Endothelial cell of umbilical vein (primary cell): Measurements from ENCODE around the gene RAB3C. TPM values are rescaled to one million over a fixed set of nuclear protein-coding genes. Genes with fewer than 3 reads are reported as not detected.

Experiments
- BruUV-seq: library from RNA; stranded (reverse); fragments of 400-500 nt; replicated peaks from 2 replicates; lab custom pipeline; 2021; lab: Mats Ljungman, UMichigan
- CTCF ChIA-PET: fragments of 300-600, 350-600 bp; sonication (Branson Sonifier 250); formaldehyde crosslinking; loops from one replicate; lab custom pipeline; 2021; ENCODE audit warnings: antibody characterized with exemption, inconsistent platforms; lab: Charles Lee
- POLR2A ChIA-PET: fragments of 300-600, 350-600 bp; sonication (Branson Sonifier 250); formaldehyde crosslinking; loops from one replicate; lab custom pipeline; 2021; ENCODE audit warnings: antibody characterized with exemption, inconsistent platforms; lab: Charles Lee
- DNase-seq: peaks from one replicate; pipeline ENCODE4 v3.0.0-alpha.2; 2011; ENCODE audit warnings: low read depth, low spot score
- FAIRE-seq: peaks from 2 replicates; lab custom pipeline; 2011; peaks lifted over from hg19 to GRCh38; lab: Jason Lieb, UNC
- H2AFZ ChIP-seq: 2 replicates; pipeline ENCODE4 v1.6.0; 2012; ENCODE audit warnings: low read depth, low read length, control low read depth, inconsistent platforms
- H3K27ac ChIP-seq: 2 replicates; pipeline ENCODE4 v1.5.1; 2011; ENCODE audit warnings: low read depth, mild to moderate bottlenecking, control low read depth, low read length, moderate library complexity; ENCODE audit not compliant: insufficient read depth
- H3K27me3 ChIP-seq, 2 experiments: 2 replicates each; pipeline versions ENCODE4 v1.6.0 to v1.6.1; 2011; ENCODE audit warnings: low read length in 2 of 2, mixed read lengths in 1 of 2; ENCODE audit not compliant: control insufficient read depth in 2 of 2, insufficient read depth in 2 of 2
- H3K36me3 ChIP-seq, 2 experiments: 2 replicates in 1 of 2; 3 replicates in 1 of 2; pipeline ENCODE4 v1.5.1; 2011; ENCODE audit warnings: low read length in 2 of 2, mild to moderate bottlenecking in 1 of 2, moderate library complexity in 1 of 2; ENCODE audit not compliant: control insufficient read depth in 2 of 2, insufficient read depth in 2 of 2; ENCODE audit errors: extremely low read depth in 1 of 2
- H3K4me1 ChIP-seq: 3 replicates; pipeline ENCODE4 v1.5.1; 2011; ENCODE audit warnings: mild to moderate bottlenecking, low read length; ENCODE audit not compliant: control insufficient read depth, insufficient read depth; ENCODE audit errors: extremely low read depth
- H3K4me2 ChIP-seq: 2 replicates; pipeline ENCODE4 v1.6.1; 2011; ENCODE audit warnings: low read length, control low read depth, mixed read lengths; ENCODE audit not compliant: insufficient read depth
- H3K4me3 ChIP-seq, 3 experiments: fragments of 200-600 bp in 1 of 3; sonication (generic), shearing (Covaris generic) in 1 of 3; replicated peaks in 1 of 3; 2 replicates each; pipeline ENCODE4 v1.5.1; 2011 to 2016; ENCODE audit warnings: control low read depth in 3 of 3, low read length in 3 of 3, mild to moderate bottlenecking in 2 of 3, inconsistent platforms in 1 of 3, low read depth in 1 of 3, moderate library complexity in 1 of 3; ENCODE audit not compliant: insufficient read depth in 1 of 3
- H3K79me2 ChIP-seq: 2 replicates; pipeline ENCODE4 v1.6.0; 2012; ENCODE audit warnings: low read length, inconsistent platforms; ENCODE audit not compliant: control insufficient read depth, insufficient read depth
- H3K9ac ChIP-seq: replicated peaks from 2 replicates; pipeline ENCODE3; 2011; ENCODE audit warnings: low read length, control low read depth; ENCODE audit not compliant: insufficient read depth; ENCODE audit errors: extremely low read depth
- H3K9me1 ChIP-seq: replicated peaks from 3 replicates; pipeline ENCODE4 v1.6.0; 2011; ENCODE audit warnings: mild to moderate bottlenecking, low read length; ENCODE audit not compliant: control insufficient read depth, insufficient read depth; ENCODE audit errors: extremely low read depth
- H3K9me3 ChIP-seq: replicated peaks from 2 replicates; pipeline ENCODE4 v1.5.1; 2012; ENCODE audit warnings: low read length, inconsistent platforms; ENCODE audit not compliant: control insufficient read depth, insufficient read depth
- H4K20me1 ChIP-seq: replicated peaks from 2 replicates; pipeline ENCODE3; 2011; ENCODE audit warnings: mild to moderate bottlenecking, low read length; ENCODE audit not compliant: control insufficient read depth, insufficient read depth; ENCODE audit errors: extremely low read depth
- CTCF ChIP-seq, 2 donors: IDR thresholded peaks; 1 replicate in 1 of 2; 2 replicates in 1 of 2; pipeline ENCODE4 v1.5.1; 2011; ENCODE audit warnings: low read length in 2 of 2, mild to moderate bottlenecking in 2 of 2, moderate library complexity in 2 of 2, control low read depth in 1 of 2, inconsistent platforms in 1 of 2, low read depth in 1 of 2; ENCODE audit not compliant: insufficient read depth in 1 of 2; ENCODE audit errors: extremely low read depth in 1 of 2
- EZH2 ChIP-seq: IDR thresholded peaks from 2 replicates; pipeline ENCODE4 v1.6.1; 2012; ENCODE audit warnings: borderline replicate concordance, low read depth, mild to moderate bottlenecking, moderate library complexity, low read length, inconsistent platforms; ENCODE audit not compliant: severe bottlenecking
- FOS ChIP-seq: IDR thresholded peaks from 2 replicates; pipeline ENCODE4 v1.6.1; 2011; ENCODE audit warnings: mild to moderate bottlenecking, low read length, moderate library complexity, borderline replicate concordance; ENCODE audit not compliant: insufficient read depth
- GATA2 ChIP-seq: IDR thresholded peaks from 2 replicates; pipeline ENCODE4 v1.7.0; 2011; ENCODE audit warnings: low read depth, mild to moderate bottlenecking, moderate library complexity, mixed read lengths, low read length; ENCODE audit not compliant: insufficient read length, insufficient read depth
- JUN ChIP-seq: IDR thresholded peaks from 2 replicates; pipeline ENCODE4 v1.6.1; 2011; ENCODE audit warnings: borderline replicate concordance, low read depth; ENCODE audit not compliant: insufficient read length, insufficient read depth
- MYC ChIP-seq: IDR thresholded peaks from one replicate; pipeline ENCODE4 v1.6.1; 2011; ENCODE audit warnings: mild to moderate bottlenecking, low read depth, low read length
- POLR2A ChIP-seq: IDR thresholded peaks from 2 replicates; pipeline ENCODE4 v1.6.1; 2012; ENCODE audit warnings: low read depth, mild to moderate bottlenecking, control low read depth, low read length
- POLR2AphosphoS5 ChIP-seq: IDR thresholded peaks from 2 replicates; pipeline ENCODE4 v1.6.1; 2012; ENCODE audit warnings: low read depth, mild to moderate bottlenecking, control low read depth, low read length, moderate library complexity; ENCODE audit not compliant: insufficient read depth
- dilution Hi-C: fragments of 300-500 bp; cut with MboI; formaldehyde crosslinking; loops from one replicate; pipeline ENCODE4 v1.15.0; 2019; ENCODE audit warnings: low sequenced_read_pairs; ENCODE audit not compliant: extremely low pct_ligation_motif_present
- intact Hi-C: fragments of 100-400 bp; cut with micrococcal nuclease; formaldehyde crosslinking; loops from one replicate; pipeline ENCODE4 v1.10.0; 2022
- polyA plus RNA-seq, 4 experiments: library from polyadenylated mRNA; depleted of rRNA in 3 of 4; stranded (reverse) in 3 of 4; unstranded in 1 of 4; fragments of >200 nt; gene quantifications; 2 replicates each; pipeline versions ENCODE4 v1.2.1 to v1.2.3, GENCODE V29; 2011 to 2012; ENCODE audit warnings: missing spikeins in 1 of 4
- total RNA-seq: library from RNA; stranded (reverse); gene quantifications from 2 replicates; pipeline ENCODE4 v1.2.3, GENCODE V29; 2021
- TF ChIP-seq, protein P1 (sequence below): IDR thresholded peaks from 2 replicates; pipeline ENCODE4 v1.6.1; 2011; ENCODE audit not compliant: insufficient read depth, insufficient read length

The RAB3C gene
- total and polyA plus RNA-seq, 2 donors (not counting 3 experiments of a cell fraction or from before 2014, with no cell fraction given), result 0.04 to 0.66 TPM

GRCh38 chr5:58737671-58738070 lies 154.8 kb downstream of the RAB3C start:
- no peaks in the 10 kb centered on the region for H3K27me3 ChIP-seq
- no peaks in the 10 kb centered on the region for H3K9me3 ChIP-seq
- H3K9ac ChIP-seq, result no peak overlapping the region
- no peak overlapping the region for H3K4me2 ChIP-seq
- DNase-seq (no peak), FAIRE-seq (no peak)
- H4K20me1 ChIP-seq, result no peaks in the 10 kb centered on the region
- BruUV-seq, result no TSS peak
- no peaks in the 10 kb centered on the region for H3K9me1 ChIP-seq
- TF ChIP-seq EZH2, result no peak
- TF ChIP-seq MYC, result no peak
- no peak for TF ChIP-seq JUN
- TF ChIP-seq POLR2AphosphoS5, result no peak
- TF ChIP-seq, protein P1, sequence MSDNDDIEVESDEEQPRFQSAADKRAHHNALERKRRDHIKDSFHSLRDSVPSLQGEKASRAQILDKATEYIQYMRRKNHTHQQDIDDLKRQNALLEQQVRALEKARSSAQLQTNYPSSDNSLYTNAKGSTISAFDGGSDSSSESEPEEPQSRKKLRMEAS, result no peak
- no peak for TF ChIP-seq GATA2
- TF ChIP-seq POLR2A, result no peak
- TF ChIP-seq CTCF (IDR thresholded peaks at IDR 0.05; ENCODE audit: extremely low read depth in 1 of 2, insufficient read depth in 1 of 2, low read depth in 1 of 2, low read length in 2 of 2), result no peak
- no peak for TF ChIP-seq FOS
- H3K4me1 ChIP-seq, result no peaks in the 10 kb centered on the region
- H3K27ac ChIP-seq, result no peak overlapping the region
- ChIA-PET POLR2A (no interaction called here), CTCF (interaction anchor here (1.2 kb wide), 2 partner anchors 9 to 41 kb away, joined by 3 to 4 read pairs; no protein-coding TSS in a partner anchor)
- H3K36me3 ChIP-seq, result no peaks in the 10 kb centered on the region
- no peak overlapping the region for H3K4me3 ChIP-seq
- dilution Hi-C loops, result no loop called here
- intact Hi-C loops, result no loop called here
- no peaks in the 10 kb centered on the region for H3K79me2 ChIP-seq
- H2AFZ ChIP-seq, result no peak overlapping the region
